Measurements from ENCODE around the gene SLC4A3.

The SLC4A3 gene

DNA sequence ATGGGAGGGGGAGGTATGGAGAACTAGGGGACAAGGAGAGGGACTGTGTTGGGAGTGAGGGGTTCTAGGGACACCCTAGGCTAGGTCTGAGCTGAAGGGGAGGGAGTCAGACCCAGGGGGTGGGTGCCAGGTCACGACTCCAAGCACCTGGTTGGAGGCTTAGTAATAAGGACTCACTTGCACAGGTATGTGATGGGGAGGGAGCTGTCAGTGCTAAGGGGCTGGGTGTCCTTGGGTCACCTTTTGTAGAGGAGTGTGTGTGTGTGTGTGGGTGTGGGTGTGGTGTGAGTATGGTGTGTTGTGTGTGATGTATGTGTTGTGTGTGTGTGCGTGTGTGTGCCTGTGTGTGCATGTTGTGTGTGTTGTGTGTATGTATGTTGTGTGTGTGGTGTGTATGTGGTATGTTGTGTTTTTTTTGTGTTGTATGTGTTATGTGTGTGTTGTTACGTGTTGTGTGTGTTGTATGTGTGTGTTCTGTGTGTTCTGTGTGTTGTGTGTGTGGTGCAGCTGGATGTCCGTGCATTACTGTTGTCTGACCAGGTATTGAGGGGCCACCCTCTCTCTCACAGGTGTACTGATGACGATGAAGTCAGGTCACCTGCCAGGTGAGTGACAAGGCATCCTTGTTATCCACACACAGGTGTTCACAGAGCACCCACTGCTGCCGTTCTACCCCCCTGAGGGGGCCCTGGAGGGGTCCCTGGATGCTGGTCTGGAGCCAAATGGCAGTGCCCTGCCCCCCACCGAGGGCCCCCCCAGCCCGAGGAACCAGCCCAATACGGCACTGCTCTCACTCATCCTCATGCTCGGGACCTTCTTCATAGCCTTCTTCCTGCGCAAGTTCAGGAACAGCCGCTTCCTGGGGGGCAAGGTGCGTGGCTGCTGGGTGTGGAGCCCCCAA, 9.8 kb downstream of the SLC4A3 start:
- no peaks in the 10 kb centered on the region for H3K9me3 ChIP-seq (ENCODE audit: control insufficient read depth, insufficient read depth, low read length)
- H3K4me3 ChIP-seq (ENCODE audit: low read depth, low read length), result no peak overlapping the region
- H3K27me3 ChIP-seq (ENCODE audit: control insufficient read depth, insufficient read depth, low read length), result no peaks in the 10 kb centered on the region
- no peaks in the 10 kb centered on the region for H3K4me1 ChIP-seq (ENCODE audit: control insufficient read depth, insufficient read depth, low read length)
- H3K36me3 ChIP-seq (ENCODE audit: control insufficient read depth, insufficient read depth, low read length), result peaks cover 4% of the 10 kb centered on the region
- no peak overlapping the region for H3K9ac ChIP-seq (ENCODE audit: low read depth, low read length)

DNA sequence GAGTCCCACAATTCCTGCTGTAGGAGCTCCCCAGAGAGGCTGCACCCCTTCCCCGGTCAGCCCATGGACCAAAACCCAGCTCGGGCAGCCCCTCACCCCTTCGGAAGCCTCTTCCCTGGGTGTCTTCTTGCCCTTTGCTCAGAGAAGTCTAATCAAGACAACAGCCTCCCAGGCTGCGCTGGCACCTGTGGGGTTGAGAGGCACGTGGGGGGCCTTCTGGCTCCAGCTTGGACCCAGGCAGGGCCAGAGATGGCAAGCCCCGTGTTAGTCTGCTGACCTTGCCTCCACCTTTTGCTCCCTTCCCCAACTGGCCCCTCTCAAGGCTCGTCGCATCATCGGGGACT, 10.4 kb downstream of the SLC4A3 start:
- no peak overlapping the region for H3K4me3 ChIP-seq (ENCODE audit: low read depth, low read length)
- H3K27me3 ChIP-seq (ENCODE audit: control insufficient read depth, insufficient read depth, low read length), result peaks cover 3% of the 10 kb centered on the region

DNA sequence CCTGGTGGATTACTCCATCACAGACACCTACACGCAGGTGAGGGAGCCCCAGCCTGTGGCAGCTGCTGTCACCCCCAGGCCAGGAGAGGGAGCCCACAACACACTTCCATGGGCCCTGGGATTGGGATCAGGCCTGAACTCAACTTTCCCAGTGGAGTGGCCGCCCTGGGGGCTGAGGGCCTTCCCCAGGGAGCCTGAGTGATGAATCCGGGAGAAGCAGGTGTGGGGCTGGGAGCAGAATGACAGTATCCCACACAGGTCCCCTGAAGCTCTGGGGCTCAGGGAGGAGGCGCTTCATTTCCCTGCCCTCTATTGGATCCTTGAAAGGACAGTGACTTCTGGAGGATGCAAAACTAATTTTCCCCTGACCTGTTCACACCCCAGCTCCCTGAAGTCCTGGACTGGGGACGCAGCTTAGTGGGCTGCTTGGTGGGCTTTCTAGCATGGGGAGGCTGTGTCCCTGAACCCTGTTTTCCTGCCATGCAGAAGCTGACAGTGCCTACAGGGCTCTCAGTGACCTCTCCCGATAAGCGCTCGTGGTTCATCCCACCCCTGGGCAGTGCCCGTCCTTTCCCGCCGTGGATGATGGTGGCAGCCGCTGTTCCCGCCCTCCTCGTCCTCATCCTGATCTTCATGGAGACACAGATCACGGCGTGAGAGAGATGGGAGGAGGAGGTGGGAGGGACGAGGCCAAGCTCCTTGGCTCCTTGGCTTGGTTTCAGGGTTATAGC, 11.0 kb downstream of the SLC4A3 start:
- no peak overlapping the region for H3K9ac ChIP-seq (ENCODE audit: low read depth, low read length)
- H3K27me3 ChIP-seq (ENCODE audit: control insufficient read depth, insufficient read depth, low read length), result peaks cover 6% of the 10 kb centered on the region

More for the DNA sequence above, 10.4 kb downstream of the SLC4A3 start:
- no peaks in the 10 kb centered on the region for H3K9me3 ChIP-seq (ENCODE audit: control insufficient read depth, insufficient read depth, low read length)
- H3K9ac ChIP-seq (ENCODE audit: low read depth, low read length), result no peak overlapping the region
- peaks cover 4% of the 10 kb centered on the region for H3K36me3 ChIP-seq (ENCODE audit: control insufficient read depth, insufficient read depth, low read length)
- peaks cover 2% of the 10 kb centered on the region for H3K4me1 ChIP-seq (ENCODE audit: control insufficient read depth, insufficient read depth, low read length)

DNA sequence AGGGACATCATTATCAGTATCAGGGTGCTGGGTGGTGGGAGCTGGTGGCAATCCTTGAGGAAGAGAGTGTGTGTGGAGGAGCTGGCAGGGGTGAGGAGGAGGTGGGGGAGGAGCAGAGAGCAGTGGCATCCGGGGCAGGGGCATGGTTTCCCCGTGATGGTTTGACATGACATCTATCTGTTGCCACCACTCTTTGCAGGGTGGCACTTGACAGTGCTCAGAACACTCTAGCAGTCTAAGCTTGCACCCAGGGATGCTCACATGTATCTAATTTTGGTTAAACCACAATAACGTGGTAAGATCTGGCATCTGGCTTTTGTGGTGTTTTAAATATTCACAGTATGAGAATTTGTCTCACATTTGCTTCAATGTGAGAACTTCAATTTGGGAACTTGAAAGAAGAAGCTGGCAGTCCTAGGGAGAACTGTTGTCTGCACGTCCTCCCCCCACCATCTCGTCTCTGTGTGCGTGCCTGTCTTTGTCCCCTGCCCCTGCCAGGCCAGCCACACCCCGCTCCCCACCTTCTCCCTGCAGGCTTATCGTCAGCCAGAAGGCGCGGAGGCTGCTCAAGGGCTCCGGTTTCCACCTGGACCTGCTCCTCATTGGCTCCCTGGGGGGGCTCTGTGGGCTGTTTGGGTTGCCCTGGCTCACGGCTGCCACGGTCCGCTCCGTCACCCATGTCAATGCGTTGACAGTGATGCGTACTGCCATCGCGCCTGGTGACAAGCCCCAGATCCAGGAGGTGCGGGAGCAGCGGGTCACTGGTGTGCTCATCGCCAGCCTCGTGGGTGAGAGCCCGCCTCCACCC, 11.7 kb downstream of the SLC4A3 start:
- no peaks in the 10 kb centered on the region for H3K9me3 ChIP-seq (ENCODE audit: control insufficient read depth, insufficient read depth, low read length)
- H3K9ac ChIP-seq (ENCODE audit: low read depth, low read length), result no peak overlapping the region
- no peak overlapping the region for H3K4me3 ChIP-seq (ENCODE audit: low read depth, low read length)
- H3K36me3 ChIP-seq (ENCODE audit: control insufficient read depth, insufficient read depth, low read length), result peaks cover 2% of the 10 kb centered on the region
- peaks cover 6% of the 10 kb centered on the region for H3K27me3 ChIP-seq (ENCODE audit: control insufficient read depth, insufficient read depth, low read length)
- H3K4me1 ChIP-seq (ENCODE audit: control insufficient read depth, insufficient read depth, low read length), result peaks cover 3% of the 10 kb centered on the region

More for the DNA sequence above, 11.0 kb downstream of the SLC4A3 start:
- H3K36me3 ChIP-seq (ENCODE audit: control insufficient read depth, insufficient read depth, low read length), result peaks cover 2% of the 10 kb centered on the region
- no peak overlapping the region for H3K4me3 ChIP-seq (ENCODE audit: low read depth, low read length)
- H3K9me3 ChIP-seq (ENCODE audit: control insufficient read depth, insufficient read depth, low read length), result no peaks in the 10 kb centered on the region
- peaks cover 3% of the 10 kb centered on the region for H3K4me1 ChIP-seq (ENCODE audit: control insufficient read depth, insufficient read depth, low read length)

DNA sequence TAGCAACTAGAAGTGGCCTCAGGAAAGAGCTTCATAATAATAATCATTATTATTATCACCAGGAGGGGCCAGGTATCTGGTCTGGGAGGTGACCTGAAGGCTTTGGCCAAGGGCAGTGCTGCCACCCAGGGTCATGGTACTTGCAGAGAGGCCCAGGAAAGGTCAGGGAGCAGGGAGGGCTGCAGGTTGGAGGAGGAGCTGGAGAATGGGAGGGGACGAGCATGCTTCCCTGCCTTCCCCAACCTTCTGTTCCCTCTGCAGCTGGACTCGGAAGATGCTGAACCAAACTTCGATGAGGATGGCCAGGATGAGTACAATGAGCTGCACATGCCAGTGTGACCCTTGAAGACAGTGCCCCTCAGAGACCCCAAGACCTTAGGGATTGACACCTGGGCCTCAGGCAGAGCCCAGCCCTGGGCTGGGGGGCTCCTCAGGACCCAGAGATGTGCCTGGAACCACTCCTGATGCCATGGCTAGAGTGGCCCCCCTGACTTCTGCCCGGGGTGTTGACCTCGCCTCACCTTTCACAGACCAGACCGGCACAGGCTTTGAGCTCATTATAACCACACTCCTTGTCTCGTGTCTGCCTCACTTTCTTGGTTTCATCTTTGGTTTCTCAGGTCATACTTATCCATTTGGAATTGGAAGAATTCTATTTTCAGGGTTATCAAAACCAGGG, 14.1 kb downstream of the SLC4A3 start:
- Histone ChIP-seq H3K27me3 (ENCODE audit: control insufficient read depth, insufficient read depth, low read length) (peaks cover 6% of the 10 kb centered on the region), H3K4me3 (ENCODE audit: low read depth, low read length) (no peak overlapping the region), H3K4me1 (ENCODE audit: control insufficient read depth, insufficient read depth, low read length) (peaks cover 13% of the 10 kb centered on the region), H3K9ac (ENCODE audit: low read depth, low read length) (no peak overlapping the region), H3K9me3 (ENCODE audit: control insufficient read depth, insufficient read depth, low read length) (no peaks in the 10 kb centered on the region), H3K36me3 (ENCODE audit: control insufficient read depth, insufficient read depth, low read length) (peaks cover 2% of the 10 kb centered on the region)

DNA sequence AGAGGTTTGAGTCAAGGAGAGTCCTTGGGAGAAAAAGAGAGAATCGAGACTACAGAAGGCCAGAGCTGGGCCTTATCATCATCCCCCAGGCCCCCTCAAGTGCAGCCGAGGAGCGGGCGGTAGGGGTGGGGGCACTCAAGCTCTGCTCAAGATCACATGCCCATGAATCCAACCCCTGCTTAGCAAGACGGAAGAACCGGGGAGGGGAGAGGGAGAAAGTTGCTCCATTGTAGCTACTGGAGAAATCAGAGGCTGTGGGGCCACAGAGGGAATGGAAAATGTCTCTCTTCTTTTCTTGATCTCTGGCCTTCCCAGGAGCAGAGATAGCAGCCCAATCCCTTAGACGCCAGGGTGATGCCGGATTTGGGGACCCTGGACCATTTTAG, 14.6 kb downstream of the SLC4A3 start:
- Histone ChIP-seq H3K36me3 (ENCODE audit: control insufficient read depth, insufficient read depth, low read length) (peaks cover 2% of the 10 kb centered on the region), H3K27me3 (ENCODE audit: control insufficient read depth, insufficient read depth, low read length) (peaks cover 6% of the 10 kb centered on the region), H3K4me3 (ENCODE audit: low read depth, low read length) (no peak overlapping the region), H3K9me3 (ENCODE audit: control insufficient read depth, insufficient read depth, low read length) (no peaks in the 10 kb centered on the region), H3K4me1 (ENCODE audit: control insufficient read depth, insufficient read depth, low read length) (peaks cover 13% of the 10 kb centered on the region), H3K9ac (ENCODE audit: low read depth, low read length) (no peak overlapping the region)

DNA sequence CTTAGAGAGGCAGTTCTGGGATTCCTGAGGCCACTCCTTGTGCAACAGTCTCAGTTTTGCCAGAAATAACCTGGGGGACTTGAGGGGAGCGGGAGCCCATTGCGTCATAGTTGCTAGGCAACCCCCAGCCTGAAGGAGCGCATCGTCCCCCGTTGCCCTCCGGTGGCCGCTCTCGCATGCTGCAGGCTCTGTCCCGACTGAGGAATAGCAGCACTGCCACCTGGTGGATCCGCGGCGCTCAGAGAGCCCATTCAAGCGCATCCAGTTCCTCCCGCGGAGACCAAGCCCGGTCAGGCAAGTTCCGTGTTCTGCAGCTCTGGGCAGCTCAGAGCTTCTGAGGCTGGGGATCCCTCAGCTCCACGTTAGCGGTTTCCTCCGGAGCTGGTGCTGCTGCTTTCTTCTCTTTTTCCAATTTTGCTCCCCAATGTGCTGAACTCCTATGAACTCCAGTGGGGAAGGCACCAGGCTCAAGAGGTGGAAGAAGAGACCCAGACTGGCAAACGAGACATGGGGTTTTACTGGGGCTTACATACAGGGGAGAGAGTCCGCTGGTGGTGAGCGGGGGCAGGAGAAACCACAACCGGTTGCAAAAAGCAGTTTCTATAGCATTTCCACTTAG, 15.1 kb downstream of the SLC4A3 start:
- Histone ChIP-seq H3K27me3 (ENCODE audit: control insufficient read depth, insufficient read depth, low read length) (peaks cover 6% of the 10 kb centered on the region), H3K9me3 (ENCODE audit: control insufficient read depth, insufficient read depth, low read length) (no peaks in the 10 kb centered on the region), H3K4me3 (ENCODE audit: low read depth, low read length) (no peak overlapping the region), H3K4me1 (ENCODE audit: control insufficient read depth, insufficient read depth, low read length) (peaks cover 13% of the 10 kb centered on the region), H3K9ac (ENCODE audit: low read depth, low read length) (no peak overlapping the region), H3K36me3 (ENCODE audit: control insufficient read depth, insufficient read depth, low read length) (peaks cover 2% of the 10 kb centered on the region)

DNA sequence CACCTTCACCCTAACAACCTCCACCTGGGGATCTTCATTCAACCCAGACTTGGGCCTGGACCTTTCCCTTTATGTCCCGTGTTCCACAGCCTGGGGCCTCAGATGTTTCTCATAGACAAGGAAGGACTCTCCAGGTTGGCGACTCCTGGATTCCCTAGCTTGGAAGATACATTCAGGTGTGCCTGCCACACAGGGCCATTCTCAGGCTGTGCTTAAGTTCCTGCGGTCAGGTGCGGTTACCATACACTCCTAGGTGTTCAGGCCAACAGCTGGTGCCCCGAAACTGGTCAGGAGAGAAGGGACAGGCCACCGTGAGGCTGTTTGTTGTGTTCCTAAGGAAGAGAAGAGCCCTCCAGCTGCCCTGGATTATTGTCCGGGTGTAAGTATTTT, 15.6 kb downstream of the SLC4A3 start:
- Histone ChIP-seq H3K4me3 (ENCODE audit: low read depth, low read length) (no peak overlapping the region), H3K36me3 (ENCODE audit: control insufficient read depth, insufficient read depth, low read length) (peaks cover 2% of the 10 kb centered on the region), H3K27me3 (ENCODE audit: control insufficient read depth, insufficient read depth, low read length) (peaks cover 6% of the 10 kb centered on the region), H3K9ac (ENCODE audit: low read depth, low read length) (no peak overlapping the region), H3K9me3 (ENCODE audit: control insufficient read depth, insufficient read depth, low read length) (no peaks in the 10 kb centered on the region), H3K4me1 (ENCODE audit: control insufficient read depth, insufficient read depth, low read length) (peaks cover 13% of the 10 kb centered on the region)

DNA sequence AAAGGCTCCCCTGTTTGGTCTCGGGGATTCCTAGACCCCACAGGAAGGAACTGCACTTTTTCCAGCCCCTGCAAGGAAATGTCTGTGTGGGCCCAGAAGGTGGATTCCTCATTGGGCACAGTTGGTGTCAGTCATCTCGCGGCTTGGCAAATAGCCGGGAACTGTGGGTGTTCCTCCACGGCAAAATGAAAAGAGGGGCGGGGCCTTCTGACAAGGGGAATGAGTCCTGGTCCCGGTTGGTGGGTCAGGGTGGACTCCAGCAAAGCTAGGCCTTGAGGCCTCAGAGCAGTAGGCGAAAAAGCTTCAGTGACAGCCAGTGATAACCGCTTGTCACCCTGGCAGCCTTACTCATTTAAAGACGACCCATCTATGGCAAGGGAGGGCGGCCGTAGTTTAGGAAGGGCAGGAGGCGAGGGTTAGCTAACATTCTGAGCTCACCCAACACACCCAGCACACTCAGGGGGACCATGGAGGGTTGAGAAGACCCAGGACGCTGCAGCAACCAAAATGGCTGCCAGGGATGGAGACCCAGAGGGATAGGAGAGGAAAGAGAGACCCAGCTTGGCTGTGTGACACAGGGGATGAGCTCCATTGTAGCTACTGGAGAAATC, 16.5 kb downstream of the SLC4A3 start:
- H3K36me3 ChIP-seq (ENCODE audit: control insufficient read depth, insufficient read depth, low read length), result peaks cover 2% of the 10 kb centered on the region
- H3K27me3 ChIP-seq (ENCODE audit: control insufficient read depth, insufficient read depth, low read length), result peaks cover 6% of the 10 kb centered on the region
- H3K9ac ChIP-seq (ENCODE audit: low read depth, low read length), result no peak overlapping the region
- H3K4me3 ChIP-seq (ENCODE audit: low read depth, low read length), result no peak overlapping the region
- no peaks in the 10 kb centered on the region for H3K9me3 ChIP-seq (ENCODE audit: control insufficient read depth, insufficient read depth, low read length)
- peaks cover 13% of the 10 kb centered on the region for H3K4me1 ChIP-seq (ENCODE audit: control insufficient read depth, insufficient read depth, low read length)

DNA sequence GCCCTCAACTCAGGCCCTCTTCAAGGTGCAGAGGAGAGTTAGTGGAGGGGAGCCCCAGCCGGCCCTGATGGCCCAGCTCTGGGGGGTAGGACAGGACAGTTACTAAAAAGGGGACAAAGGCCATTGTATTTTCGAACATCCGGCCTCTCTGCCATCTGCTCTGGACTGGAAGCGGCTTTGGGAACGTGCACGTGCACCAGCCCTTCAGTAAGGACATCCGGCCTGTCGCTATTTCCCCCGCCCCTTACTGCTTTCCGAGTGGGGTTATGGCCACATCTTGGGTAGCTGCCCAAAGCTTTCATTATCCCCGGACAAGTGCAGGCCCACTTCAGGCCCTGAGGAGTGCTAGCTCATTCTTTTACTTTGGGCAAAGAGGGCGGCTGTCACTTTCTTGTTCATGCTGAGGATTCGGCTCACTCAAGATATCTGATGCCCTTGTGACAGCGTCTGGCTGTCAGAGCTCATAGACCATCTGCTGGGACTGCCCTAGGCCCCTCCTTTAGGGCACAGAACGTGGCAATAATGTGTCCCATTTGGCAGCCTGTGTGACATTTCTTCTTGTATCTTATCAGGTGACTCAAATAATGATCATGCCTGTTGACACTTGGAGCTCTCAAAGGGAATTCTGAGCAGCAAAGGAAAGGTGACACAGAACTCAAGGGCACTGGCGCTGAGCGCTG, 17.5 kb downstream of the SLC4A3 start:
- no peak overlapping the region for H3K4me3 ChIP-seq (ENCODE audit: low read depth, low read length)
- H3K9me3 ChIP-seq (ENCODE audit: control insufficient read depth, insufficient read depth, low read length), result no peaks in the 10 kb centered on the region
- peaks cover 13% of the 10 kb centered on the region for H3K4me1 ChIP-seq (ENCODE audit: control insufficient read depth, insufficient read depth, low read length)
- H3K9ac ChIP-seq (ENCODE audit: low read depth, low read length), result no peak overlapping the region
- H3K36me3 ChIP-seq (ENCODE audit: control insufficient read depth, insufficient read depth, low read length), result peaks cover 2% of the 10 kb centered on the region
- H3K27me3 ChIP-seq (ENCODE audit: control insufficient read depth, insufficient read depth, low read length), result peaks cover 6% of the 10 kb centered on the region

Data from iPS-15b (cell line).